CD4-positive, CD25-positive, alpha-beta regulatory T cell (primary cell): ENCODE results near the gene KLF2. TPM values are rescaled to one million over a fixed set of nuclear protein-coding genes. Genes with fewer than 3 reads are reported as not detected.
"Not testable (repeated sequence)": the region's sequence is repeated elsewhere in the genome, so short reads cannot be mapped to it uniquely, and the experiment has no call there.

Source experiments
- ATAC-seq, 2 donors: fragments of 150-1000 bp; cut with Tn5 transposase; one replicate each; pipeline ENCODE4 v1.10.0; 2021; ENCODE audit warnings: low read depth in 2 of 2, moderate number of reproducible peaks in 2 of 2, moderate library complexity in 1 of 2
- DNase-seq, 3 donors: peaks; one replicate each; pipeline versions ENCODE4 v3.0.0 to v3.0.0-alpha.2; 2012 to 2022; ENCODE audit warnings: mixed read lengths in 1 of 3
- H3K27ac ChIP-seq: one replicate; pipeline ENCODE4 v1.7.0; 2013; ENCODE audit warnings: mild to moderate bottlenecking, low read length; ENCODE audit not compliant: insufficient read depth, poor library complexity, severe bottlenecking
- H3K27me3 ChIP-seq: one replicate; pipeline ENCODE4 v1.7.0; 2013; ENCODE audit warnings: low read length; ENCODE audit not compliant: control insufficient read depth, insufficient read depth
- H3K36me3 ChIP-seq: one replicate; pipeline ENCODE4 v1.7.0; 2013; ENCODE audit warnings: mild to moderate bottlenecking, low read length, moderate library complexity; ENCODE audit not compliant: control insufficient read depth, insufficient read depth
- H3K4me1 ChIP-seq: 2 replicates; pipeline ENCODE4 v1.7.0; 2013; ENCODE audit warnings: mild to moderate bottlenecking, low read length; ENCODE audit not compliant: insufficient read depth, control insufficient read depth, poor library complexity, severe bottlenecking
- H3K4me3 ChIP-seq: one replicate; pipeline ENCODE4 v1.7.0; 2013; ENCODE audit warnings: low read depth, mild to moderate bottlenecking, low read length, moderate library complexity
- H3K9me3 ChIP-seq, 2 experiments: 1 replicate in 1 of 2; 2 replicates in 1 of 2; pipeline ENCODE4 v1.7.0; 2013; ENCODE audit warnings: low read length in 2 of 2, mild to moderate bottlenecking in 1 of 2, moderate library complexity in 1 of 2; ENCODE audit not compliant: control insufficient read depth in 2 of 2
- H3K27ac Mint-ChIP-seq, 3 donors: one replicate each; pipeline ENCODE4 v1.8.0; 2020 to 2022; ENCODE audit warnings: mild to moderate bottlenecking in 3 of 3, mixed read lengths in 3 of 3, moderate library complexity in 2 of 3
- H3K27me3 Mint-ChIP-seq: one replicate; pipeline ENCODE4 v1.8.0; 2022; ENCODE audit warnings: mild to moderate bottlenecking, mixed read lengths
- H3K36me3 Mint-ChIP-seq: one replicate; pipeline ENCODE4 v1.8.0; 2020; ENCODE audit warnings: mixed read lengths
- H3K4me1 Mint-ChIP-seq, 4 donors: one replicate each; pipeline ENCODE4 v1.8.0; 2020 to 2022; ENCODE audit warnings: mixed read lengths in 4 of 4, mild to moderate bottlenecking in 1 of 4
- H3K4me3 Mint-ChIP-seq, 4 donors: one replicate each; pipeline ENCODE4 v1.8.0; 2020 to 2022; ENCODE audit warnings: mild to moderate bottlenecking in 4 of 4, mixed read lengths in 4 of 4, moderate library complexity in 3 of 4
- H3K9me3 Mint-ChIP-seq, 7 donors: one replicate each; pipeline ENCODE4 v1.8.0; 2020 to 2022; ENCODE audit warnings: mixed read lengths in 7 of 7, mild to moderate bottlenecking in 3 of 7, moderate library complexity in 2 of 7
- polyA plus RNA-seq, 4 donors: library from polyadenylated mRNA; unstranded; fragments of 300-500 nt; fragmentation: Illumina TruSeq; gene quantifications; one replicate each; pipeline ENCODE4 v1.2.3, GENCODE V29; 2021
- total RNA-seq: library from RNA; stranded (reverse); gene quantifications from one replicate; pipeline ENCODE4 v1.2.3, GENCODE V29; 2022

KLF2 gene
- total and polyA plus RNA-seq, 5 donors from 2014 or later, result 95.1 to 725 (median 138) TPM

DNA sequence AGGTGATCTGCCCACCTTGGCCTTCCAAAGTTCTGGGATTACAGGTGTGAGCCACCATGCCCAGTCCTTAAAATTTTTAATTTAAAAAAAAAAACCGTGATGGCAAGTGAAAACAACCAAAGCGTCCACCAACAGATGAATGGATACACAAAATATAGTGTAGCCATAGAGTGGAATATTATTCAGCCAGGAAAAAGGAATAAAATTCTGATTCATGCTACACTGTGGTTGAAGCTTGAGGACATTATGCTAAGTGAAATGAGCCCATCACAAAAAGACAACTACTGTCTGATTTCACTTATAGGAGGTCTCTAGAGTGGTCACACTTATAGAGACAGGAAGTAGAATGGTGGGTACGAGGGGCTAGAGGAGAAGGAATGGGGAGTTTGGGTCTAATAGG is 26.3 kb upstream of the KLF2 start:
- Mint-ChIP-seq H3K36me3 (no peaks in the 10 kb centered on the region), H3K27me3 (peaks cover 8% of the 10 kb centered on the region), H3K4me1 (no peaks in the 10 kb centered on the region), H3K4me3 (no peak overlapping the region), H3K9me3 (no peaks in the 10 kb centered on the region), H3K27ac (no peak overlapping the region)
- no peaks in the 10 kb centered on the region for H3K9me3 ChIP-seq
- no peaks in the 10 kb centered on the region for H3K4me1 ChIP-seq
- no peak overlapping the region for H3K27ac ChIP-seq
- ATAC-seq (no peak), DNase-seq (no peak)
- H3K4me3 ChIP-seq, result no peak overlapping the region
- no peaks in the 10 kb centered on the region for H3K36me3 ChIP-seq
- H3K27me3 ChIP-seq, result no peaks in the 10 kb centered on the region

DNA sequence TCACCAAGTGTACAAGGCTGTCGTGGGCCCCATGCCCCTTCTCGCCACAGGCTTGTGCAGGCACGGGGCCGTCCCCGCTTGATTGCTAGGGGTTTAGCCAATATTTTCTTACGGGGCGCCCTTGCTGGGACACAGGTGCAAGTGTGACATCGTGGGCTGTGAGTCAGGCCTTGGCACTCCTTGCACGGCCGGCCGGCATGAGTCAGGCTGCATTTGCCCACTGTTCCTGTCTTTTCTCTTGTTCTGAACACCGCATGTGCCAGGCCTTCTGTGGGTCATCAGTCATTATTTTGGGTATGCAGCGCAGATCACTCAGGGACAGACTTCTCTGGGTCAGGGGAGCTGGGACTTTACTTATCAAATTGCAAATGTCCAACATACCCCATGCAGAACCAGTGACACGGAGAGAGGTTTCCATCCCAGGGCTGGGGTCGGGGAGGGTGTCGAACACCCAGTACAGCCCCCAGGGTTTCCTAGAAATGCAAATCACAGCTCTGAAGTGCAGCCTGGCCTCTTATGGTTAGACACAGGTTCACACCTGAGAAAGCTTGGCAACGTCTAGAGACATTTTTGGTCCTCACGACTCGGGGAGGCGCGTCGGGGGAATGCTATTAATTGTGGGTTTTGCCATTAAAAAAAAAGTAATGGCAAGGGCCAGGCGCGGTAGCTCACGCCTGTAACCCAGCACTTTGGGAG is 22.5 kb upstream of the KLF2 start:
- no peak for DNase-seq
- H3K36me3 ChIP-seq, result no peaks in the 10 kb centered on the region
- H3K9me3 Mint-ChIP-seq, result no peaks in the 10 kb centered on the region
- no peaks in the 10 kb centered on the region for H3K4me1 ChIP-seq
- no peak overlapping the region for H3K4me3 ChIP-seq
- no peaks in the 10 kb centered on the region for H3K4me1 Mint-ChIP-seq
- no peaks in the 10 kb centered on the region for H3K36me3 Mint-ChIP-seq
- peak overlapping the region in 2 of 3 donors; percentile 11 to 38 for H3K27ac Mint-ChIP-seq
- no peak overlapping the region for H3K4me3 Mint-ChIP-seq
- peak in 1 of 2 donors; percentile 28 for ATAC-seq
- H3K9me3 ChIP-seq, result no peaks in the 10 kb centered on the region
- H3K27me3 ChIP-seq, result no peaks in the 10 kb centered on the region
- H3K27ac ChIP-seq, result no peak overlapping the region
- H3K27me3 Mint-ChIP-seq, result no peaks in the 10 kb centered on the region

- Histone ChIP-seq H3K9me3 (no peaks in the 10 kb centered on the region), H3K36me3 (no peaks in the 10 kb centered on the region), H3K4me1 (no peaks in the 10 kb centered on the region), H3K4me3 (no peak overlapping the region), H3K27ac (no peak overlapping the region), H3K27me3 (no peaks in the 10 kb centered on the region)
- Mint-ChIP-seq H3K4me3 (no peak overlapping the region), H3K9me3 (no peaks in the 10 kb centered on the region), H3K36me3 (no peaks in the 10 kb centered on the region), H3K27me3 (no peaks in the 10 kb centered on the region), H3K27ac (peak overlapping the region in 1 of 3 donors; percentile 23), H3K4me1 (no peaks in the 10 kb centered on the region)
- no peak for DNase-seq
- no peak for ATAC-seq
Observed at GRCh38 chr19:16303755-16304154, 20.9 kb upstream of the KLF2 start.

DNA sequence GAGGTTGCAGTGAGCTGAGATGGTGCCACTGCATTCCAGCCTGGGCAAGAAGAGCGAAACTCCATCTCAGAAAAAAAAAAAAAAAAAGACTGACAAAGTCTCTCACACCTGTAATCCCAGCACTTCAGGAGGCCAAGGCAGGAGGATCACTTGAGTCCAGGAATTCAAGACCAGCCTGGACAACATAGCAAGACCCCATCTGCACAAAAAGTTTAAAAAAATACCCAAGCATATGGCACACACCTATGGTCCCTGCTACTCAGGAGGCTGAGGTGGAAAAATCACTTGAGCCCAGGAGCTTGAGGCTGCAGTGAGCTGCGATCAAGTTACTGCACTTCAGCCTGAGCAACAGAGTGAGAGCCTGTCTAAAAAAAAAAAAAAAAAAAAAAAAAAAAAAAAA is 20.1 kb upstream of the KLF2 start:
- not testable (repeated sequence) for H3K27ac Mint-ChIP-seq, H3K27me3 Mint-ChIP-seq, H3K4me3 ChIP-seq, H3K4me3 Mint-ChIP-seq, H3K36me3 Mint-ChIP-seq, DNase-seq, H3K4me1 Mint-ChIP-seq, H3K4me1 ChIP-seq, H3K9me3 Mint-ChIP-seq, H3K9me3 ChIP-seq, H3K36me3 ChIP-seq, H3K27ac ChIP-seq, ATAC-seq, H3K27me3 ChIP-seq

- not testable (repeated sequence) for H3K4me3 ChIP-seq, H3K9me3 Mint-ChIP-seq, H3K36me3 Mint-ChIP-seq, H3K27me3 Mint-ChIP-seq, H3K36me3 ChIP-seq, H3K9me3 ChIP-seq, H3K27me3 ChIP-seq, H3K4me1 ChIP-seq, H3K4me1 Mint-ChIP-seq, H3K4me3 Mint-ChIP-seq, H3K27ac Mint-ChIP-seq, DNase-seq, ATAC-seq, H3K27ac ChIP-seq
Observed at GRCh38 chr19:16305060-16305459, 19.6 kb upstream of the KLF2 start.

GRCh38 chr19:16306728-16307402 is 17.8 kb upstream of the KLF2 start:
- Histone ChIP-seq H3K4me1 (no peaks in the 10 kb centered on the region), H3K9me3 (no peaks in the 10 kb centered on the region), H3K27ac (no peak overlapping the region), H3K27me3 (no peaks in the 10 kb centered on the region), H3K4me3 (no peak overlapping the region), H3K36me3 (no peaks in the 10 kb centered on the region)
- H3K9me3 Mint-ChIP-seq, result no peaks in the 10 kb centered on the region
- H3K27ac Mint-ChIP-seq, result peak overlapping the region in 2 of 3 donors; percentile 43 to 48
- no peak overlapping the region for H3K4me3 Mint-ChIP-seq
- H3K27me3 Mint-ChIP-seq, result no peaks in the 10 kb centered on the region
- H3K36me3 Mint-ChIP-seq, result no peaks in the 10 kb centered on the region
- DNase-seq (no peak), ATAC-seq (no peak)
- H3K4me1 Mint-ChIP-seq, result peaks cover 0 to 3% (median 0%) of the 10 kb centered on the region in 4 donors

- no peaks in the 10 kb centered on the region for H3K4me1 ChIP-seq
- Mint-ChIP-seq H3K9me3 (no peaks in the 10 kb centered on the region), H3K36me3 (no peaks in the 10 kb centered on the region), H3K4me1 (peaks cover 0 to 5% (median 0%) of the 10 kb centered on the region in 4 donors), H3K27me3 (no peaks in the 10 kb centered on the region), H3K4me3 (no peak overlapping the region), H3K27ac (no peak overlapping the region)
- ATAC-seq (no peak), DNase-seq (no peak)
- H3K9me3 ChIP-seq, result no peaks in the 10 kb centered on the region
- H3K4me3 ChIP-seq, result no peak overlapping the region
- no peak overlapping the region for H3K27ac ChIP-seq
- no peaks in the 10 kb centered on the region for H3K27me3 ChIP-seq
- H3K36me3 ChIP-seq, result no peaks in the 10 kb centered on the region
Observed at GRCh38 chr19:16308081-16308480, 16.5 kb upstream of the KLF2 start.

- Mint-ChIP-seq H3K36me3 (no peaks in the 10 kb centered on the region), H3K4me3 (no peak overlapping the region), H3K4me1 (peaks cover 0 to 5% (median 0%) of the 10 kb centered on the region in 4 donors), H3K27me3 (no peaks in the 10 kb centered on the region), H3K9me3 (no peaks in the 10 kb centered on the region), H3K27ac (peak overlapping the region in 1 of 3 donors; percentile 74)
- Histone ChIP-seq H3K36me3 (no peaks in the 10 kb centered on the region), H3K4me1 (no peaks in the 10 kb centered on the region), H3K4me3 (no peak overlapping the region), H3K9me3 (no peaks in the 10 kb centered on the region), H3K27ac (no peak overlapping the region), H3K27me3 (no peaks in the 10 kb centered on the region)
- ATAC-seq (no peak), DNase-seq (no peak)
Observed at GRCh38 chr19:16309643-16310042, 15.0 kb upstream of the KLF2 start.
